A549 treated with Mapracorat at 1 μM for 4 hours (cell line): ENCODE measurements around the gene EIF4EBP2. TPM values are rescaled to one million over a fixed set of nuclear protein-coding genes. Genes with fewer than 3 reads are reported as not detected.

ENCODE experiments used
- total RNA-seq: library from RNA; stranded (reverse); fragments of 200-300 nt; extraction: Qiagen RNA extraction; gene quantifications from 5 replicates; pipeline ENCODE4 v1.2.3, GENCODE V29; 2022

The EIF4EBP2 gene, protein sequence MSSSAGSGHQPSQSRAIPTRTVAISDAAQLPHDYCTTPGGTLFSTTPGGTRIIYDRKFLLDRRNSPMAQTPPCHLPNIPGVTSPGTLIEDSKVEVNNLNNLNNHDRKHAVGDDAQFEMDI
- 12.2 to 14.5 TPM (median 14.1 TPM) in 5 replicates for total RNA-seq

DNA sequence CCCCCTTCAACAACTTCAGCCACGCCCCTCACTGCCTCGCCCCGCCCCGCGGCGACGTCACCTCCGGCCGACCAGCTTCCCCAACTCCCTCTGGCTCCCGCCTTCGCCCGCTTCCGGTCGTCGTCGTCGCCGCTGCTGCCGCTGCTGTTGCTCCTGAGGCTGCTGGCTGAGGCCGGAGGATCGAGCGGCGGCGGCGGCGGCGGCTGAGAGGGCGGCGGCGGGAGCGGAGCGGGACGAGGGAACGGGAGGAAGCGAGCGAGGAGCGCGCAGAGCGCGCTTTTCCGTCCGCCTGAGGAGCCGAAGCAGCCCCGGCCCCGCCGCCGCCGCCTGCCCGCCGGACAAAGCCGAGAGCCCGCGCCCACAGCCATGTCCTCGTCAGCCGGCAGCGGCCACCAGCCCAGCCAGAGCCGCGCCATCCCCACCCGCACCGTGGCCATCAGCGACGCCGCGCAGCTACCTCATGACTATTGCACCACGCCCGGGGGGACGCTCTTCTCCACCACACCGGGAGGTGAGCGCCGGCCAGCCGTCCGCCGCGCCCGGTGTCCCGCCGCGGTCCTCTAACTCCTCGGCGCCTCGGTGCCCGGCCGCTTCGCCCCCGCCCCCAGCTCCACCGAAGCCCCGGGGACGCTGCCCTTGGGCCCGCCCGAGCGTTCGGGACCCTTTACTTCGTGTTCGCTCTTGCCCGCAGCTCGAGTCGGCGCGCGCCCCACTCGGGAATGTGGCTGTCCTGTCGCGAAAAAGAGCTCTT is at the start of gene EIF4EBP2:
TSS of gene EIF4EBP2 (plus strand) at position 110 of the 751 bp plus-strand sequence. CDS start at position 367, 257 bp downstream.

DNA sequence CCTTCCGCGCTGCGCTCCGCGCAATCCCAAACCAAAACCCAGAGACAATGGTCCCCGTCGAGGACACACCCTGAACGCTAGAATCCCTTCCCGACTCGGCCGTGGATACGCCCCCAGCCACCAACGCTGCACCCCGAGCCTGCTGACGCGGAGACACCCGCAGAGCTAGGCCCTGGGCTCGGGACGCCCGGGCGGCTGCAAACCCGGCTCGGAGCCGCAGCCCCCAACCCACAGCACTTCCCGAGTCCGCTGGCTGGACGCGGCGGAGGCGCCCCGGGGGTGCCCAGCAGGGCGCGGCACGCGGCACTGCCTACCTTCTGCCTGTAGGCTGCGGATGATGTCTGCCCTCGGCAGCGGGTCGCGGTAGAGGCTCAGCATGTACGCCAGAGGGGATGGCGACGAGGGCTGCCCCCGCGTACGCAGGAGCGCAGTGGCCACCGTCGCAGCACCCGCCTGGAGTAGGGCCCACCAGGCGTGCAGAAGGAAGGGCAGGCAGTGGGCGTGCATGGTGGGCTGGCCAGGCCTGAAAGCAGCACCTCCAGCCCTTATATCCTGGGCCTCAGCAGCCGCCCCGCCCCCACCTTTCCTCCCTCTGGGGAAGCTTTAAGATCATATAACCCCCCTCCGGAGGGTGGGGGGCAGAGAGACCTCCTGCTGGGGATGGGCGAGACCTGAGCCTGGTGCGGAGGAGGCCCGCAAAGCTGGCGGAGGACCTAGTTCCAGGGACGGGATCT is 37.4 kb downstream of the EIF4EBP2 start, which contains the start of gene NODAL:
TSS of gene NODAL (minus strand) at position 521 of the 734 bp plus-strand sequence. CDS start at position 507, 14 bp downstream.

Other genes with a start within 250 kb of the EIF4EBP2 start
- gene SAR1A, start 233.6 kb upstream of the EIF4EBP2 start, total RNA-seq = 79.1 to 95.9 TPM (median 84.2 TPM) in 5 replicates
- gene PPA1, start 170.7 kb upstream of the EIF4EBP2 start, total RNA-seq = 209 to 255 TPM (median 213 TPM) in 5 replicates
- gene NPFFR1, start 120.1 kb upstream of the EIF4EBP2 start, total RNA-seq = 0.02 TPM in 1 of 5 replicates, not detected in the others
- gene LRRC20, start 21.5 kb upstream of the EIF4EBP2 start, total RNA-seq = 17.0 to 21.5 TPM (median 20.5 TPM) in 5 replicates
- gene NODAL, start 37.5 kb downstream of the EIF4EBP2 start, total RNA-seq = not detected in 5 replicates
- gene PALD1, start 74.6 kb downstream of the EIF4EBP2 start, total RNA-seq = 5.8 to 7.4 TPM (median 6.7 TPM) in 5 replicates
- gene PRF1, start 198.6 kb downstream of the EIF4EBP2 start, total RNA-seq = not detected in 5 replicates